ENCODE results near the gene ERRFI1. TPM values are rescaled to one million over a fixed set of nuclear protein-coding genes. Genes with fewer than 3 reads are reported as not detected.

ERRFI1 gene
- total and polyA plus RNA-seq, 2 of the 8 experiments (the other 6 are each of a cell fraction or from before 2014, with no cell fraction given) = 23.4 to 46.1 TPM

DNA sequence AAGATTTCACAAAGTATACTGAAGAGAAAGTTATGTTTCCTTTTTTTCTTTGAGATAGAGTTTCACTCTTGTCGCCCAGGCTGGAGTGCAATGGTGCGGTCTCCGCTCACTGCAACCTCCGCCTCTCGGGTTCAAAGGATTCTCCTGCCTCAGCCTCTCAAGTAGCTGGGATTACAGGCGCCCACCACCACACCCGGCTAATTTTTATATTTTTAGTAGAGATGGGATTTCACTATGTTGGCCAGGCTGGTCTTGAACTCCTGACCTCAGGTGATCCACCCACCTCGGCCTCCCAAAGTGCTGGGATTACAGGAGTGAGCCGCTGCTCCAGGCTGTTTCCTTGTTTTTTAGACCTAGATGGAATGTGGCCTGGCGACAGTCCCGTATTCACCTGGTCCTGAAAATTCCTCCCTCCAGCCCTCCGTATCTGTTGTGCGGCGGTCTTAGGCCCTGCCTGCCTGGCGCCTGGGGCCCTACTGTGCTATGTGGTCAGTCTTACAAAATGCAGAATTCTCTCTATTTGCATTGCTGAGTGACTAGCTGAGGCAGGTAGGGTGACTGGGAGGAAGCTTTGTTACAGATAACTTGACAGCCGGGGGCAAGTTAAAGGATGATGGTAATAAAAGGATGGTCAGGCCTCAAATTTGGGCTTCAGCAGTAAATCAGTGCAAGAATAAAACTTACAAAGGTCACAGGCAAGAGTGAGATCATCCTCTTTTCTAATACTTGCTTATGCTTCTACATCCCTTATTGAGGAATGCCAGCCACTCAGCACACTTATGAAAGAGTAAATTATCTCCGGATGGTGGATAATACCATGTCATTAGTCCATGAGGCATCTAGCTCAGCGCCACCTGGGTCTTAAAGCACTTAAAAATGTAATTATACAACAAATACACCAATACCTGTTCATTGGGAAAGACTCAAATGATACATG, 34.3 kb downstream of the ERRFI1 start (continued):
- no peak for TF ChIP-seq MAX (IDR thresholded peaks at IDR 0.05)
- TF ChIP-seq KDM1A (IDR thresholded peaks at IDR 0.05; ENCODE audit: borderline replicate concordance, low read length) = peak; percentile 50; the same call in 1 of the 2 replicates

All from H1 (cell line).